Caco-2 (cell line): ENCODE data around the gene ZNF319. TPM values are rescaled to one million over a fixed set of nuclear protein-coding genes. Genes with fewer than 3 reads are reported as not detected.

ENCODE experiments used
- BruUV-seq: library from RNA; stranded (reverse); fragments of 400-500 nt; replicated peaks from 2 replicates; lab custom pipeline; 2021; lab: Mats Ljungman, UMichigan
- CTCF ChIA-PET: fragments of 300-600 bp; sonication (Branson Sonifier 250); formaldehyde crosslinking; loops from one replicate; lab custom pipeline; 2022; ENCODE audit warnings: antibody characterized with exemption; lab: Charles Lee
- POLR2A ChIA-PET: fragments of 300-600 bp; sonication (Branson Sonifier 250); formaldehyde crosslinking; loops from one replicate; lab custom pipeline; 2022; ENCODE audit warnings: antibody characterized with exemption; lab: Charles Lee
- DNase-seq, 2 experiments: peaks; one replicate each; pipeline versions ENCODE4 v3.0.0 to v3.0.0-alpha.2; 2020 to 2022
- H3K27me3 ChIP-seq: replicated peaks from 2 replicates; pipeline ENCODE4 v1.6.0; 2011; ENCODE audit warnings: low read length; ENCODE audit not compliant: control insufficient read depth, insufficient read depth
- H3K36me3 ChIP-seq: 2 replicates; pipeline ENCODE4 v1.5.1; 2011; ENCODE audit warnings: low read length; ENCODE audit not compliant: control insufficient read depth, insufficient read depth
- H3K4me1 ChIP-seq: fragments of 250-450 bp; sonication (Bioruptor Pico); 2 replicates; pipeline ENCODE4 v1.5.1; 2020; ENCODE audit warnings: mild to moderate bottlenecking
- H3K4me3 ChIP-seq: 2 replicates; pipeline ENCODE4 v1.5.1; 2011; ENCODE audit warnings: low read depth, mild to moderate bottlenecking, control low read depth, low read length
- H3K9me3 ChIP-seq: fragments of 250-450 bp; sonication (Bioruptor Pico); 2 replicates; pipeline ENCODE4 v1.5.1; 2020; ENCODE audit warnings: mild to moderate bottlenecking, moderate library complexity
- H3K27ac Mint-ChIP-seq: one replicate; pipeline ENCODE4 v1.8.0; 2022; ENCODE audit warnings: mixed read lengths; ENCODE audit not compliant: unreplicated experiment
- H3K27me3 Mint-ChIP-seq: one replicate; pipeline ENCODE4 v1.8.0; 2022; ENCODE audit warnings: mixed read lengths; ENCODE audit not compliant: insufficient read depth, unreplicated experiment
- H3K36me3 Mint-ChIP-seq: one replicate; pipeline ENCODE4 v1.8.0; 2022; ENCODE audit warnings: mild to moderate bottlenecking, mixed read lengths; ENCODE audit not compliant: insufficient read depth, unreplicated experiment
- H3K4me1 Mint-ChIP-seq: one replicate; pipeline ENCODE4 v1.8.0; 2022; ENCODE audit warnings: low read depth, mixed read lengths; ENCODE audit not compliant: unreplicated experiment
- H3K4me3 Mint-ChIP-seq: one replicate; pipeline ENCODE4 v1.8.0; 2022; ENCODE audit warnings: mild to moderate bottlenecking, moderate library complexity, mixed read lengths; ENCODE audit not compliant: unreplicated experiment
- H3K9me3 Mint-ChIP-seq: one replicate; pipeline ENCODE4 v1.8.0; 2022; ENCODE audit warnings: mixed read lengths; ENCODE audit not compliant: unreplicated experiment
- CTCF ChIP-seq, 2 experiments: fragments of 200-600 bp in 1 of 2; IDR thresholded peaks; 1 replicate in 1 of 2; 2 replicates in 1 of 2; pipeline versions ENCODE4 v1.5.1 to v1.8.0; 2011 to 2022; ENCODE audit warnings: antibody characterized with exemption in 1 of 2, control low read depth in 1 of 2, inconsistent platforms in 1 of 2, low read depth in 1 of 2, low read length in 1 of 2, mild to moderate bottlenecking in 1 of 2, moderate library complexity in 1 of 2; ENCODE audit not compliant: insufficient read depth in 1 of 2, severe bottlenecking in 1 of 2, unreplicated experiment in 1 of 2
- intact Hi-C: fragments of 100-400 bp; cut with micrococcal nuclease; formaldehyde crosslinking; loops from one replicate; pipeline ENCODE4 v1.10.0; 2022; ENCODE audit not compliant: unreplicated experiment
- total RNA-seq: library from RNA; stranded (reverse); gene quantifications from 2 replicates; pipeline ENCODE4 v1.2.3, GENCODE V29; 2022

ZNF319 gene
- total RNA-seq, 1 experiment from 2014 or later, result 16.3 TPM

- no peaks in the 10 kb centered on the region for H3K27me3 ChIP-seq
- no peak for DNase-seq
- Mint-ChIP-seq H3K4me3 (no peak overlapping the region), H3K27me3 (no peaks in the 10 kb centered on the region), H3K27ac (no peak overlapping the region), H3K36me3 (peaks cover 18% of the 10 kb centered on the region), H3K4me1 (peaks cover 14% of the 10 kb centered on the region), H3K9me3 (no peaks in the 10 kb centered on the region)
- TF ChIP-seq CTCF (IDR thresholded peaks at IDR 0.05; ENCODE audit: insufficient read depth in 1 of 2, low read depth in 1 of 2, low read length in 1 of 2, severe bottlenecking in 1 of 2, unreplicated experiment in 1 of 2), result no peak
- POLR2A ChIA-PET, result interaction anchor here (0.6 kb wide), 1 partner anchor 12 kb away, joined by 10 read pairs; no protein-coding TSS in a partner anchor
- no peaks in the 10 kb centered on the region for H3K9me3 ChIP-seq
- H3K4me3 ChIP-seq, result no peak overlapping the region
- no TSS peak for BruUV-seq
- CTCF ChIA-PET, result no interaction called here
- intact Hi-C loops, result no loop called here
- peaks cover 26% of the 10 kb centered on the region for H3K4me1 ChIP-seq
- H3K36me3 ChIP-seq, result peaks cover 4% of the 10 kb centered on the region
Observed at GRCh38 chr16:58013201-58013956, 12.9 kb upstream of the ZNF319 start.

- intact Hi-C loops, result no loop called here
- H3K4me1 ChIP-seq, result peaks cover 26% of the 10 kb centered on the region
- Mint-ChIP-seq H3K27ac (no peak overlapping the region), H3K27me3 (no peaks in the 10 kb centered on the region), H3K36me3 (peaks cover 18% of the 10 kb centered on the region), H3K9me3 (no peaks in the 10 kb centered on the region), H3K4me1 (peaks cover 14% of the 10 kb centered on the region), H3K4me3 (no peak overlapping the region)
- H3K9me3 ChIP-seq, result no peaks in the 10 kb centered on the region
- ChIA-PET POLR2A (interaction anchor here (0.6 kb wide), 1 partner anchor 12 kb away, joined by 10 read pairs; no protein-coding TSS in a partner anchor), CTCF (no interaction called here)
- H3K27me3 ChIP-seq, result no peaks in the 10 kb centered on the region
- no peak overlapping the region for H3K4me3 ChIP-seq
- no peak for TF ChIP-seq CTCF (IDR thresholded peaks at IDR 0.05; ENCODE audit: insufficient read depth in 1 of 2, low read depth in 1 of 2, low read length in 1 of 2, severe bottlenecking in 1 of 2, unreplicated experiment in 1 of 2)
- no TSS peak for BruUV-seq
- peaks cover 4% of the 10 kb centered on the region for H3K36me3 ChIP-seq
- DNase-seq, result no peak
Observed at GRCh38 chr16:58012481-58012880, 12.0 kb upstream of the ZNF319 start.

GRCh38 chr16:58011652-58012051, 11.2 kb upstream of the ZNF319 start:
- ChIA-PET CTCF (no interaction called here), POLR2A (no interaction called here)
- Histone ChIP-seq H3K4me3 (no peak overlapping the region), H3K9me3 (no peaks in the 10 kb centered on the region), H3K27me3 (no peaks in the 10 kb centered on the region), H3K36me3 (peaks cover 4% of the 10 kb centered on the region), H3K4me1 (peaks cover 20% of the 10 kb centered on the region)
- no peaks in the 10 kb centered on the region for H3K9me3 Mint-ChIP-seq
- H3K4me1 Mint-ChIP-seq, result peaks cover 14% of the 10 kb centered on the region
- DNase-seq, result no peak
- no TSS peak for BruUV-seq
- intact Hi-C loops, result no loop called here
- no peak overlapping the region for H3K27ac Mint-ChIP-seq
- no peaks in the 10 kb centered on the region for H3K27me3 Mint-ChIP-seq
- no peak overlapping the region for H3K4me3 Mint-ChIP-seq
- TF ChIP-seq CTCF (IDR thresholded peaks at IDR 0.05; ENCODE audit: insufficient read depth in 1 of 2, low read depth in 1 of 2, low read length in 1 of 2, severe bottlenecking in 1 of 2, unreplicated experiment in 1 of 2), result no peak
- H3K36me3 Mint-ChIP-seq, result peaks cover 24% of the 10 kb centered on the region
